GM21619 (cell line): Measurements from ENCODE around the gene MMEL1.
A peak's percentile ranks its signal among the peaks of the same experiment; 100 is the strongest.
"Not testable (repeated sequence)": the region's sequence is repeated elsewhere in the genome, so short reads cannot be mapped to it uniquely, and the experiment has no call there.

Experiments used
- ATAC-seq: cut with Tn5 transposase; IDR thresholded peaks from one replicate; pipeline ENCODE4 v1.9.1; 2021; ENCODE audit not compliant: unreplicated experiment

Gene MMEL1

DNA sequence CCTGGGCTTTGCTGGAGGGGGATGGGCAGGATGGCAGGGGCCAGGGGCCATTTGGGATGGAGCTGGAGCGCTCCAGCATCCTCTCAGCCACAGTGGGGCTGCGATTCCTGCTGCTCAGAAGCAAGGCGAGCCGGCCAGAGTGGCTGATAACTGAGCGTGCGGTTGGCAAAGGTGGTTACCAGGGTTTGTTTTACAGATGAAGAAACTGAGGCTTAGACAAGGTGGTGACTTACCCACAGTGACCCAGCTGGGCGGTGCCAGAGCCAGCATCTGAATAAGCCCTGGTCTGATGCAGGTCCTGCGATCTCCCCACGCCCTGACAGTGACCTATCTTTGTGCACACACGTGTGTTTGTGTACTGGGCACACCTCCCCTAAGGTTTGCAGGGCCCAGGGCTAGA, 52.1 kb downstream of the MMEL1 start:
- ATAC-seq: no peak

DNA sequence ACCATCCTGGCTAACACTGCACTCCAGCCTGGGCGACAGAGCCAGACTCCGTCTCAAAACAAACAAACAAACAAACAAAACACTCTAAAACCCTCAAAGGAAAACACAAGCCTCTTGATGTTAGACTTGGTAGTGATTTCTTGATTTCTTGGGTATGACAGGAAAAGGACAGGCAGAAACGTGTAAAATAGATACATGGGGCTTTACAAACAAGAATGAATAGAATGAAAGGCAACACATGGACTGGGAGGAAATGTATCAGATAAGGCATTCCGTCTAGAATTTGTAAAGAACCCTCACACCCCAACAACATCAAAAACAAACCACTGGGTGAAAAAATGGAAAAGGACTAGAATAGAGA, 54.1 kb downstream of the MMEL1 start:
- ATAC-seq: no peak

DNA sequence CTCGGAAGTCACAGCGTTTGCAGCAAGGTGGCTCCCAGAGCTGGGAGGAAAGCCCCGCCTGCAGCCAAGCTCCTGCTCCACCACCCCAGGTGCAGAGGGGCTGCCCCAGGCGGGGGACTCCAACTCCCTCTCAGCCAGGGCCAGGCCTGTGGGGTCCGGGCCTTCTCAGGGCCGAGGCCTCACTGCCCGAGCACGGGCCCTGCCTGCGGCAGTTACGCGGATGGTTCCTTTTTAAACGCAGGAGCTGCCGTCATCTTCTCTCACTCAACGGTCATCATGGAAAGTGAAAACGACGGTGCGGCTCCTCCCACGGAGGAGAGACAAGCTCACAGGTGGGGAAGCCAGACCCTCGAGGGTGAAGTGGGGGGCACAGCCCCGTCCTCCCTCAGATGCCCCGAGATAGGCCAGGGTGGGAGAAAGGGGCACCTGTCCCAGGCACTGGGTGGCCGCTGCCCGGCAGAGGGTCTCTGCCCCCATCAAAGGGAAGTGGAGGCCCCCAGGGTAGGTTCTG, 55.2 kb downstream of the MMEL1 start:
- ATAC-seq: peak; percentile 21

DNA sequence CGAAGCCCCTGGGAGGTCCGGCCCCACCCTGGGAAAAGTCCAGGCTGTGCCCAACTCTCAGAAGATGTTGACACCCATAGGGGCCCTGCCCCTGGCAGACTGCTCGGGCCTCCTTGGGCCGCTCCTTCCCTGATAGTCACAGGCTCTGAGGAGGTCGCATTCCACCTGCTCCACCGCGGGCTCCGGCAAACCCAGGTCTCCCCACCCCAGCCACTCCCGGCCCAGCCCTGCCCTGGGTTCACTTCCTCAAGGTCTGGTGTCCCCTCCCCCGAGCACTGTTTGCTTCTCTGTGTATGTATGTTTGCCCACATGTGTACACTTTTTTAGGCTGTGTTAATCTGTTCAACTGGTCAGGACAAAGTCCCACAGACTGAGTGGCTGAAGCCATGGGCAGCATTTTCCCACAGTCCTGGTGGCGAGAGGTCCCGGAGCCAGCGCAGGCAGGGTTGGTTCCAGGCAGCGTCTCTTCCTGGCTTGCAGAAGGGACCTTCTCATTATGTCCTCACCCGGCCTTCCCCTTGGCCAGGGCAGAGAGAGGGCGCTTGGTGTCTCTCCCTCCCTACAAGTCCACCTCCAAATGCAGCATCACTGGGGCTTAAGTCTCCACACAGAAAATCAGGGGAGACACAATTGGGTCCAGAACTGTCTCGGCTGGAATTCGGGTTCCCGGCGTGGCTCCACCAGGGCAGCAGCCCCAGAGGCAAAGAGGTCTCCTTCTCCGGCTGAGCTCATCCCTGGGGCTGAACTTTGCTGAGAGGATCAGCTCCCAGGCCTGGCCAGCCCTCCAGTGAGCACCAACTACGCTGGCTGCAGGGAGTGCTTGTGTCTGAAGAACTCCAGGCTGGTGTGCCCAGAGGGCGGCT, 56.8 kb downstream of the MMEL1 start:
- no peak for ATAC-seq

DNA sequence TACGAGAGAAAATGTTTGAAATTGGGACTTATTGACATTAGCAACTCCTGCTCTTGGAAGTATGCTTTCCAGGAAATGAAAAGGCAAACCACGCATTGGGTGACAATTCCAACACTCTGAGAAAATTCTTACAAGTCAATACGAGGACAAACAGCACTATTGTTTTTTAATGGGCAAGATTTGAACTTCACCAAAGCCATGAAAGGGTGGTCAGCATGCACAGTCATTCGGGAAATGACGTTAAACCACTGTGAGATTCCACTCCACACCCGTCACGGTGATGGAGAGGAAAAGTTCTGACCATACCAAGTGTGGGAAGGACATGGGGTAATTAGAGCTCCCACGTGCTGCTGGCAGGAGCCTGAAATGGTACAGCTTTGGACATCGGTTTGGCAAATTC, 58.5 kb downstream of the MMEL1 start:
- no peak for ATAC-seq

DNA sequence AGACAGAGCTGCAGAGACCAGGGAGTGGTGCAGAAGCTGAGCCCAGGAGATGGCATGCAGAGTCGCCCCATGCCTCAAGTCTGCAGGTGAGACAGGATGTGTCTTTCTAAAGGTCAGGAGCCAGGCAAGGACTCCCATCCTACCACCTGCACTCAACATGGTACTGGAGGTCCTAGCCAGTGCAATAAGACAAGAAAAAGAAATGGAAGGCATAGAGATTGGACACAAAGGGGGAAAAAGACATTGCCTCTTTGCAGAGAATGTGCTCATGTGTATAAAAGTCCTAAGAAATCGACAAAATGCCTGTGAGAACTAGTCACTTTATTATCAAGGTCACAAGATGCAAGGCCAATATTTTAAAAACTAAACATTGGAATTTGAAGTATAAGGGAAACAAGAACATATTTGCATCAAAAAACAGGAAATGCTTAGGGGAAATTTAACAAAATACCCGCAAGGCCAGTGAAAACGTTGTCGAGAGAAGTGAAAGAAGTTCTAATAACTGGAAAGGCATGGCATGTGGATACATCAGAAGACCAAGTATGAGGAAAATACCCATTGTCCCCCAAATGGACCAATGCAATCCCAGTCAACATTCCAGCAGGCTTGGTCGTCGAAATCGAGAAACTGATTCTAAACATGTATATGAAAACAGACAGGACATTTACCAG, 59.4 kb downstream of the MMEL1 start:
- ATAC-seq: no peak

DNA sequence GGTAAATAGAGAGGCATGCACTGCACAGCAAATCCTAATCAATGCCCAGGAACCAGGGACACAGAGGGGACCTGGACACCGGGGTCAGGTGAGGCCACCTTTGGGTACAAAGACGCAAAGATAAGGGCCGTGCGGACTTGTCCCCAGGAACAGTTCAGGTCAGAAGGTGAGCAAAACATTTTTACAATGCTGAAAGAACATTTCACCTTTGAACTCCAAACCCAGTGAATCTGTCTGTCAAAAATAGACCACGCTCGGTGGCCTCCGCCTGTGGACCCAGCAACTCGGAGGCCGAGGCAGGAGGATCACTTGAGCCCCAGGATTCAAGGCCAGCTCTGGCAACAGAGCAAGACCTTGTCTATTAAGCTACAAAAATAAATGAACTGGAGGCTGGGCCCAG, 61.5 kb downstream of the MMEL1 start:
- no peak for ATAC-seq

GRCh38 chr1:2570332-2570731, 62.5 kb downstream of the MMEL1 start:
- no peak for ATAC-seq

GRCh38 chr1:2569703-2570102, 63.1 kb downstream of the MMEL1 start:
- ATAC-seq: not testable (repeated sequence)

DNA sequence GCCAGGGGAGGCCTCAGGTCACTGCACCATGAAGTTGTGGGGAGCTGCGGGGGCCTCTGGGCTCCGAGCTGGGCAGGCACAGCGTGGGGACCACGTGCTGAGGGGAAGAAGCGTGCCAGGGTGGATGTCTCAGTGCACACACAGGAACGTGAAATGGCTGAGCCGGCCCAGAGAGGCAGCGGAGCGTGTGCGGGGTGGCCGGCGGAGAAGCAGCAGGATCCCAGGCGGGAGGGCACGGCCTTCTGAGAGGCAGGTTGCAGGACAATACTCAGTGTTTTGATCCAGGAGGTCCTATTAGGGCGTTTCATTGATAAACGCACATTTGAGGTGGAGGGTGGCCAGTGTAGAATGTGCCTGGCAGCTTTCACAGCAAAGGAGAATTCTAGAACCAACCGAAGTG, 63.8 kb downstream of the MMEL1 start:
- ATAC-seq: no peak

GRCh38 chr1:2568187-2568816, 64.5 kb downstream of the MMEL1 start:
- not testable (repeated sequence) for ATAC-seq

DNA sequence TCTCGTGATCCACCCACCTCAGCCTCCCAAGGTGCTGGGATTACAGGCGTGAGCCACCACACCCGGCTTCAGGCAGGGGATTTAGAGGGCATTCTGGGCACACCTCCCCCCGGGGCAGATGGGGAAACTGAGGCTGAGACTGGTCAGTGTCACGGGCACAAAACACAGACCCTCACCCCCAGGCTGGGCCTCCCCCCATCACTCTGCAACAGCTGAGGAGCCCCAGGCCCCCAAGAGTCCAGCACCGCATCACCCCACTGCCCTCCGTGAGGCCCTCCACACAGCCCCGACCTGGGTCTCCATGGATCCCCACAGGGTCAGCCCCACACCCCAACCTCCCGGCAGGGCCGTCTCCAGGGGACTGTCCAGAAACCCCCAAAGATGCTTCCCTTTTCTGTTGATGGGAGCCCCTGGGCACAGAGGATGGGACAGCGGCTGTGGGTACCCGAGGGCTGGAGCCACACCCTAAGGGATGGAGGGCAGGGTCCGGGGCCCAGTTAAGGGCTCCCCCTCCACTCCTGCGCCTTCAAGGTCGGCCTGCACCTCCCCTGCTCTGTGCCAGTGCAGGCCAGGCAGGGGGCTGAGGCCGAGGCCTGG, 65.6 kb downstream of the MMEL1 start:
- no peak for ATAC-seq

- no peak for ATAC-seq
Measured at GRCh38 chr1:2566101-2567045, 66.4 kb downstream of the MMEL1 start.

DNA sequence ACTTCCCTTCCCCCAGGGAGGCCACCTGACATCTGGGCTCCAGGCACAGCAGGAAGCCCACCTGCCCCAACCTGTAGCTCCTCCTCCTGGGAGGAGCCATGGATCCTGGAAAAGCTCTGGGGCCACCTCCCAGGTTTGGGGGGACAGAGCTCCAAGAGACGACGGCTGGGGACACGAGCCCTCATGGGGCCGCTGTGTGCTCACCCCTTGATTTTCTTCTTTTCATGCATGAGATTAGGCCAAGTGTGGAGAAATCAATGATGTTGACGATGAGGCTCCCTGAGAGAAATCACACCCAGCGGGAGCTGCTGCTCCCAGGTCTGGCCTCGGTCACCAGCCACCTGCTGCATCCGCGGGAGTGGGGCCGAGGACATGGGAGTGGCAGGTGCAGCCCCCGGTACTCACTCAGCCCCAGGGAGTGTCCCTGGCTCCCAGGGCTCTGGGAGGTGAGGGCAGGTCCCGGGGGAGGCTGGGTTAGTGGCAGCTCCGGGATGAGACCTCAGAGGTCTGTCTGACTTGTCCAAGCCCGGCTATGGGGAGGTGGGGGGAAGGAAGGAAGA, 67.9 kb downstream of the MMEL1 start:
- no peak for ATAC-seq

- ATAC-seq: no peak
Measured at GRCh38 chr1:2564006-2564814, 68.6 kb downstream of the MMEL1 start.

GRCh38 chr1:2563205-2563604, 69.6 kb downstream of the MMEL1 start:
- ATAC-seq: no peak

GRCh38 chr1:2561898-2562895, 70.6 kb downstream of the MMEL1 start:
- ATAC-seq: no peak

DNA sequence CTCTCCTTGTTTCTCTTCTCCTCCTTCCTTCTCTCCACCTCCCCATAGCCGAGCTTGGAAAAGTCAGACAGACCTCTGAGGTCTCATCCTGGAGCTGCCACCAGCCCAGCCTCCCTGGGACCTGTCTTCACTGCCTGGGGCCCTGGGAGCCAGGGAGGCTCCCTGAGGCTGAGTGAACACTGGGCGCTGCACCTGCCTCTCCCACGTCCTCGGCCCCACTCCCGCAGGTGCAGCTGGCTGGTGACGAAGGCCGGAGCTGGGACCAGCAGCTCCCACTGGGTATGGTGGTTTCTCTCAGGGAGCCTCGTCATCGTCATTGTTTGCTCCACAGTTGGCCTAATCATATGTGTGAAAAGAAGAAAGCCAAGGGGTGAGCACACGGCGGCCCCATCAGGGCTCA, 71.4 kb downstream of the MMEL1 start:
- ATAC-seq: no peak
